Muscle of arm (tissue), 12 donors: Measurements from ENCODE around the gene CEP295NL. TPM values are rescaled to one million over a fixed set of nuclear protein-coding genes. Genes with fewer than 3 reads are reported as not detected.
A peak's percentile ranks its signal among the peaks of the same experiment; 100 is the strongest.

Experiments
- DNase-seq: peaks from one replicate; pipeline ENCODE4 v3.0.0-alpha.2; 2013
- polyA plus RNA-seq, 12 donors: library from polyadenylated mRNA; unstranded; fragments of 120-200 nt; gene quantifications; one replicate each; pipeline ENCODE4 v1.2.1, GENCODE V29; 2013; ENCODE audit not compliant: insufficient read length in 12 of 12

The CEP295NL gene
- polyA plus RNA-seq, 12 donors: 0.09 to 0.65 (median 0.35) TPM; not detected in 4

- DNase-seq: peak; percentile 82
Observed at GRCh38 chr17:78865682-78866390, 37.2 kb downstream of the CEP295NL start.

DNA sequence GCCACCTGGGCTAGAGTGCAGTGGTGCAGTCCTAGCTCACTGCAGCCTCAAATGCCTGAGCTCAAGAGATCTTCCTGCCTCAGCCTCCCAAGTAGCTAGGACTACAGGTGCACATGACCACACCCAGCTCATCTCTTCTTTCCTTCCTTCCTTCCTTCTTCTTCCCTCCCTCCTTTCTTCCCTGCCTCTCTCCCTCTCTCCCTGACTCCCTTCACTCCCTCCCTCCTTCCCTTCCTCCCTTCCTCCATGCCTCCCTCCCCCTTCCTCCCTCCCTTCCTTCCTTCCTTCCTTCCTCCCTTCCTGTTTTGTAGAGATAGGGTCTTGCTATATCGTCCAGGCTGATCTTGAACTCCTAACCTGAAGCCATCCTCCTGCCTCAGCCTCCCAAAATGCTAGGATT, 38.9 kb downstream of the CEP295NL start:
- no peak for DNase-seq

- DNase-seq: no peak
Observed at GRCh38 chr17:78862073-78863023, 40.7 kb downstream of the CEP295NL start.

DNA sequence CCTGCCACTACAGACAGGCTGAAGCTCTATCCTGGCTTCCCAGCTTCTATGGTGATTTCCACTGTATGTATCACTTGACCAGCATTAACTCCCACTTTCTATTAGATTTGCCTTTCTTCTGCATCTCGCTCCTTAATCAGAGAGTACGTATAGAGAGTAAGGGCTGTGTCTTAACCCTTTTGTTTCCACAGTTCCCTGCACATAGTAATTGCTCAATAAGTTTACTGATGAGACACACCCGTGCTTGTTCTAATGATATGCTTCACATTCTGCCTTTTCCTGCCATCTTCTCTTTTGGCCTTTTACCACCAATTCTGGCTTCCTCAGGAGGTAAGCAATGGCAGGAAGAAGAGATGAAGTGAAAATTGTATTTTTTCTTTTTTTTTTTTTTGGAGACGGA, 41.8 kb downstream of the CEP295NL start:
- no peak for DNase-seq

DNA sequence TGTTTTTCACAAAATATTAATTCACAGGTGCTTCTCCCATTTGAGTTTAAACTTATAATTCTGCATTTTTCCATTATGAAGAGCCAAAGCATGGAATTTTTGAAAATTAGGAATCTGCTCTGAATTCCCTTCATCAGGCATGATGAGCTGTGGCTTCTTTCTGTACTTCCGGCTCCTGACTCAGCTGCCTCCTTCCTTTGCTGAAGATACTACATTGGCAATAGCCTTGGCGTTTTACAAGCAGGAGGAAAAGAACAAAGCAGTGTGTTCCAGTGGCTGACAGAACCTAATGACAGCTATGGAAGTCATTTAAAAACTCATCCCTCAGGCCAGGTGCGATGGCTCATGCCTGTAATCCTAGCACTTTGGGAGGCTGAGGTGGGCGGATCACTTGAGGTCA, 44.0 kb downstream of the CEP295NL start:
- DNase-seq: no peak

DNA sequence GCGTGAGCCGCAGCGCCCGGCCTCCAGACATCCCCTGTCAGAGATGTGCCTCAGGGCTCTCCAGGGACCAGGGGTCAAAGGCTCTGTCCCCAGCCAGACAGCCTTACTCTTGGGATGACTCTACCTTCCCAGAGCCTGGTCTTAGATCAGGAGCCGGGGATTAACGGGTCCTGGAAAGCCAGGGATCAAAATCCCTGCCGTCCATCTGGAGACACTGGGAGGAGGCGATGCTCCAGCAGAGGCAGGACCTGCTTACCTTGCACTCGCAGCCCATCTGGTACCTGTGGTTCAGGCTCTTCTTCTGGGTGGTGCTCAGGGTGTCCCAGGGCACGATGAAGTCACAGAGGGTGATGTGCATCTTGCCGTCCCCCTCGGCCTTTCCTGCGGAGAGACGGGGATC, 45.7 kb downstream of the CEP295NL start:
- DNase-seq: no peak

DNA sequence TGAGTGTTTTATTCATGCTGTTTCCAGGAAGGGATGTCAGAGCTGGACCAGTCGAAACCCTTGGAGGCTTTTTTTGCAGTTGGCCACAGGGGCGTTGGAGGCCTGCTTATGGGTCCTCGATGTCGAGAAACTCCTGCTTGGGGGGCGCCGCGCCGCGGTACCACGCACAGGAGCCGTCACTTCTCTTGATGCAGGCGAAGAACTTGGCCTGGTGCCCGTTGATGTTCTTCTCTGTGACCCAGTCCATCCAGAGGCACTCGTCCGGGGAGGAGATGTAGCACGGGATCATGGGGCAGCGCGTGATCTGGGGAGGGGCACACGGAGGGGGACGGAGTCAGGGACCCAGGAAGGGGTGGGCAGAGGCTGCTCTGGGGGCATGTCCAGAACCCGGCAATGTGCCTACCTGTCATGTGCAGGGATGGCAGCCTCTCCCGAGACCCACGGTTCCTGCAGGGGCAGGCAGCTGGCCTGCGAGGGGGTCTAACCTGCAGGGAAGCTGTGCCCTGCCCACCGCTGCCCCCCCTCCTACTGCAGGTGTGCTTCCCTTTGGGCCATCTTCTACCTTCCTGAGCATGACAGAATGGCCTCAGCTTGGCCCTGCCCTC, 47.3 kb downstream of the CEP295NL start:
- DNase-seq: no peak

DNA sequence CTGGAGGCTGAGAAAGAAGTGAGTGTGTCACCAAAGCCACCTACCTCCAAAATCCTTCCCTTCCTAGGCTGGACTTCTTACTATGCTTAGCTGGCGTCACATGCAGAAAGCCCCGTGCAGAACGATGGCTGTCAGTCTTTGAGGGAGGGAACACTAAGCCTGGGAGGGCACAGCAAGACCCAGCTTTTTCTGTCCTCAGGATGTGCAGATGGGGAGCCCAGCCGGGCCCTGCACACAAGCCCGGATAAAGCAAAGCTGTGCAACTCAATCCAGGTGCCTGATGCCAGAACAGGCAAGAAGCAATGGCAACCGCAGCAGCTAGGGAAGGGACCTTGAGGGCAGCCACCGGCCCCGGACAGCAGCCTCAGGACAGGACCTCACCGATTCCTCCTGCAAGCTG, 48.5 kb downstream of the CEP295NL start:
- DNase-seq: no peak

GRCh38 chr17:78853926-78854394, 49.0 kb downstream of the CEP295NL start:
- DNase-seq: no peak

DNA sequence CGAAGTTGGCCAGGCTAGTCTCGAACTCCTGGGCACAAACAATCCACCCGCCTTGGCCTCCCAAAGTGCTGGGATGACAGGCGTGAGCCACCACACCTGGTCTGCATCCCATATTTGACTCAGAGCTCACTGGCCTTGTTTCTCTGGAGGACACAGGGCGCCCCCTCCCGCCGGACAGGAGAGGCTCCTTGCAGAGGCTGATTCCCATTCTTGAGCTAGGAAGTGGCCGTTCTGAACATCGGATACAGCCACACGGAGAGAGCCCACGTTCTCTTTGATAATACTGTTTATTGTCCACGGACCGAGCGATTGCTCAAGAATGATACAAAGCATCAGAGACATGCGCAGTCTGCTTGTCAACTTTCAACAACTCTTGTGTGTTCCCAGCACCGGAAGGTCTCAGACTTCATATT, 50.3 kb downstream of the CEP295NL start:
- no peak for DNase-seq

DNA sequence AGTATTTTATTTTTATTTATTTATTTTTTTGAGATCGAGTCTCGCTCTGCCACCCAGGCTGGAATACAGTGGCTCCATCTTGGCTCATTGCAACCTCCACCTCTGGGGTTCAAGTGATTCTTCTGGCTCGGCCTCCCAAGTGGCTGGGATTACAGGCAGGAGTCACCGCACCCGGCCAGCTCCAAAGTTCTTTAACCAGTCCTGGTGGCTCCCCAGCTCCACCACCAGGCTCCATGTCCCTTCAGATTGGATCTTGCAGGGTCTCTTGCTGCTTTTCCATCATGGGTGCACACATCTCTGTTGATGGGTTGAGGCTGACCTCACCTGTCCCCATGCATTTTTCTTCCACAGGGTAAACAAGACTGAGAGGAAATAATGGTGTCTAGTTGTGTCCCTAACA, 54.0 kb downstream of the CEP295NL start:
- no peak for DNase-seq

DNA sequence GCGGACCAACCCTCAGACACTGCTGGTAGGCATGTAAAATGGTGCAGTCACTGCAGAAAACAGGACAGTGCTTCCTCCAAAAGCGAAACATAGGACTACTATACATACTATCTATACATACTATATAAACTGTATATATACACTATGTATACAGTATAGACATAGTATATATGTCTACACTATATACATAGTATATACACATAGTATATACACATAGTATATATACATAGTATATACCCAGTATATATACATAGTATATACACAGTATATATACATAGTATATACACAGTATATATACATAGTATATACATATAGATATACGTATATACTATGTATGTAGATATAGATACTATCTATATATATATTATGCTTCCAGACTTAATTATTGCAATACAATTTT, 55.9 kb downstream of the CEP295NL start:
- DNase-seq: no peak

DNA sequence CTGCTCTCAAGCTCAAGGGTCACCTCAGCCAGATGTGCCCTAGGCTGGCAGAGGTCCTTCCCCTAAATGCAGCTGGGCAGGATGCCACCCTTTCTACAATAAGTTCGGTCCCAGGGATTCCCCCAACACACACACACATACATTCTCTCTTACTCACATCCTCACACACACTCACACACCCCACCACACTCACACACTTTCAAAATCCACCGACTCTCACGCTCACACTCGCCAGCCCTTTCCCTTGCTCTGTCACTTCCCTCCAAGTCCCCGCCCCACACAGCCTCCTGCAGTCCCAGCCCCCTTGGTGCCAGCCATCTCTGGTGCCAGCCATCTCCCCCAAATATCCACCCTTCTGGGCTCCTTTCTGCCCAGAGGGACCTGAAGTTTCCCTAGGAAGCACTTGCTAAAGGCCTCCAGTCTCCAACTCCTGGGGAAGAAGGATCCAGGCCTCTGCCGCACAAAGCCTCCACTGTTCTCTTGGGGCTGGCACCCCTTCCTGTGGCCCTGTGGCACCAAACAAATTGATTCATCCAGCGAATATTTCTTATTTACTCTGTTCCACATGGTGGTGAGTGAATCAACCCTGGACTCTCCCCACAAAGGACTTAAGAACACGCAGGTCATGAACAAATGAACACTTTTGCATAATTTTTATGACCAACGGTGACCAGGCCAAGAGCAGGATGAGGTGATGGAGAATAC, 58.5 kb downstream of the CEP295NL start:
- DNase-seq: no peak

- no peak for DNase-seq
Observed at GRCh38 chr17:78842881-78843565, 60.0 kb downstream of the CEP295NL start.

DNA sequence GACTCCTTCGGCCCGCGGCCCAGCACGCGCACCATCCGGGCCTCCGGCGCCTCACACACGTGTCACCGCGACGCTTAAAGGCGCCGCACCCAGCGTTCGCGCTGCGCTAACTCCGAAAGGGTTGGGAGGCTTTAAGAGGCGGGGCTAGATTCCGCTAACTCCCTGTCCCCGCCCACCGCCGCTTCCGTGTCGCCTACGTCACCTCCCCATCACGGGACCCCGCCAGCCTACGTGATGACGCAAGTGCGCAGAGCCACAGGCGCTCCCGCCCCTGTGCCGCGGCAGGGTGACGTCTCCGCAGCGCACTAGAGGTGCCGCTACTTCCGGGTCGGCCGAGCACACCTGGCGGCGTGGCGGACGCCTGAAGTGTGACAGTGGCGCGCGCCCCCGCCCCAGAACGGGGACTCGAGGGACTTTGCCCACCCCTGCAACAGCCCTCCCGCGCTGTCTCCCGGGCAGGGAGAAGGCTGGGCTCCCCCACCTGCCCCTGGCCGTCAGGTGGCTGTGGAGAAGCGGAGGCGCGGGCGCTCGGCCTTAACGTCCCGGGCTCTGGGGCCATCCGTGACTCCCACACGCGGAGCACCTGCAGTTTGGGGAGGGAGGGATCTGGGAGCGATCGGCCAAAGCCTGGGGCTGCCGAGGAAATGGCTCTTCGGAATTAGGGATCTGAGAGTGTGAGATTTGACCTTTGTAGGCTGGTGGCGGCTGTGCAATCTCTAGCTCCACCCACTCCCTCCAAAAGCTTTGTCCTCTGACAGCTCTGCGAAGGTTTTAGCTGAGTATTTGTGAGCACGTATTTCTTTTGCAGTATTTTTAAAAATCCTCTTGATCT, 62.0 kb downstream of the CEP295NL start, which contains the start of gene USP36:
TSS of gene USP36 (minus strand) at position 35 of the 832 bp plus-strand sequence. CDS start 4,451 bp downstream, outside the sequence.
- peak; percentile 99 for DNase-seq

Other genes starting within 250 kb of the CEP295NL start
- 10 to 100 TPM in 11 of 12 donors, not detected in 1; 18.7 to 48.9 (median 24.0) TPM for gene CYTH1, start 120.9 kb downstream of the CEP295NL start, polyA plus RNA-seq
- gene USP36, start 62.4 kb downstream of the CEP295NL start, polyA plus RNA-seq: 10 to 100 TPM in 11 of 12 donors, not detected in 1; 27.5 to 43.3 (median 30.5) TPM
- gene TIMP2, start 22.2 kb upstream of the CEP295NL start, polyA plus RNA-seq: 100 to 1,000 TPM in 11 of 12 donors, not detected in 1; 170 to 334 (median 201) TPM
- 10 to 100 TPM in 11 of 12 donors, not detected in 1; 43.2 to 67.4 (median 44.9) TPM for gene LGALS3BP, start 76.7 kb upstream of the CEP295NL start, polyA plus RNA-seq
- 10 to 100 TPM in 11 of 12 donors, not detected in 1; 20.7 to 33.6 (median 26.8) TPM for gene CANT1, start 106.6 kb upstream of the CEP295NL start, polyA plus RNA-seq
- gene C1QTNF1, start 121.0 kb upstream of the CEP295NL start, polyA plus RNA-seq: 10 to 100 TPM in 2 of 12 donors, 1 to 10 TPM in 8, not detected in 2; 2.9 to 16.4 (median 5.3) TPM
- gene ENGASE, start 171.6 kb upstream of the CEP295NL start, polyA plus RNA-seq: 10 to 100 TPM in 11 of 12 donors, not detected in 1; 12.5 to 30.6 (median 16.5) TPM